PFSK-1 (cell line): ENCODE measurements around the gene HTT.

ENCODE experiments used
- POLR2AphosphoS5 ChIP-seq: IDR thresholded peaks from 2 replicates; pipeline ENCODE4 v1.6.1; 2012; ENCODE audit warnings: low read depth, mild to moderate bottlenecking, control low read depth, low read length, moderate library complexity
- REST ChIP-seq, 2 experiments: IDR thresholded peaks; 2 replicates each; pipeline versions ENCODE4 v1.6.1 to v1.8.0; 2011 to 2012; ENCODE audit warnings: low read depth in 2 of 2, low read length in 2 of 2, control low read depth in 1 of 2, inconsistent platforms in 1 of 2, mild to moderate bottlenecking in 1 of 2, moderate library complexity in 1 of 2; ENCODE audit not compliant: insufficient read depth in 1 of 2
- SIN3A ChIP-seq: IDR thresholded peaks from 2 replicates; pipeline ENCODE4 v1.6.1; 2012; ENCODE audit warnings: mild to moderate bottlenecking, low read length, moderate library complexity, borderline replicate concordance; ENCODE audit not compliant: insufficient read depth
- TAF1 ChIP-seq: IDR thresholded peaks from 2 replicates; pipeline ENCODE4 v1.6.1; 2012; ENCODE audit warnings: low read length, control low read depth, borderline replicate concordance; ENCODE audit not compliant: insufficient read depth

- TF ChIP-seq POLR2AphosphoS5 (no peak), REST (IDR thresholded peaks at IDR 0.05; ENCODE audit: insufficient read depth in 1 of 2, low read depth in 2 of 2, low read length in 2 of 2) (no peak), TAF1 (no peak), SIN3A (no peak)
Measured at GRCh38 chr4:3112609-3113469, 38.4 kb downstream of the HTT start.
